HepG2 (cell line): ENCODE measurements around the gene PRR22. TPM values are rescaled to one million over a fixed set of nuclear protein-coding genes. Genes with fewer than 3 reads are reported as not detected.

Experiments used
- CHD4 ChIP-seq: fragments of 200-600 bp; sonication (generic); IDR thresholded peaks from 2 replicates; pipeline ENCODE4 v1.7.0; 2017; ENCODE audit warnings: mild to moderate bottlenecking, low read length, borderline replicate concordance
- DR1 ChIP-seq: sonication (generic); formaldehyde crosslinking; IDR thresholded peaks from 2 replicates; pipeline ENCODE4 v1.8.0; 2021; ENCODE audit warnings: mild to moderate bottlenecking, missing genetic modification reagents, inconsistent platforms
- ELF3 ChIP-seq: IDR thresholded peaks from 2 replicates; pipeline ENCODE4 v1.6.1; 2016; ENCODE audit warnings: missing genetic modification reagents, missing compliant biosample characterization
- FLYWCH1 ChIP-seq: sonication (generic); formaldehyde crosslinking; IDR thresholded peaks from 2 replicates; pipeline ENCODE4 v1.8.1; 2023; ENCODE audit warnings: mild to moderate bottlenecking, missing genetic modification reagents
- KAT2B ChIP-seq: fragments of 150-350 bp; IDR thresholded peaks from 2 replicates; pipeline ENCODE4 v1.6.1; 2014; ENCODE audit warnings: low read depth, low read length, borderline replicate concordance
- MED8 ChIP-seq: sonication (generic); formaldehyde crosslinking; IDR thresholded peaks from 2 replicates; pipeline ENCODE4 v1.8.1; 2023; ENCODE audit warnings: mild to moderate bottlenecking, missing genetic modification reagents; ENCODE audit not compliant: insufficient replicate concordance
- PCBP1 ChIP-seq: fragments of 200-400 bp; formaldehyde crosslinking; IDR thresholded peaks from 2 replicates; pipeline ENCODE4 v1.6.1; 2017; ENCODE audit warnings: mild to moderate bottlenecking, low read depth, low read length, borderline replicate concordance
- PCBP2 ChIP-seq: fragments of 200-400 bp; formaldehyde crosslinking; optimal IDR thresholded peaks from 2 replicates; pipeline ENCODE3; 2018; ENCODE audit warnings: low read length, low read depth; ENCODE audit not compliant: poor library complexity, severe bottlenecking
- RCOR2 ChIP-seq: IDR thresholded peaks from 2 replicates; pipeline ENCODE4 v1.6.1; 2016; ENCODE audit warnings: missing biosample characterization, missing genetic modification reagents
- TARDBP ChIP-seq: sonication (generic); formaldehyde crosslinking; IDR thresholded peaks from 2 replicates; pipeline ENCODE4 v1.8.0; 2022; ENCODE audit warnings: mild to moderate bottlenecking, missing genetic modification reagents
- U2AF1 ChIP-seq: fragments of 200-400 bp; formaldehyde crosslinking; optimal IDR thresholded peaks from 2 replicates; pipeline ENCODE3; 2017; ENCODE audit warnings: mild to moderate bottlenecking, low read depth, low read length
- ZBTB3 ChIP-seq: sonication (generic); formaldehyde crosslinking; IDR thresholded peaks from 2 replicates; pipeline ENCODE4 v1.4.0; 2020; ENCODE audit warnings: low read depth, mild to moderate bottlenecking, moderate library complexity, missing genetic modification reagents, borderline replicate concordance
- ZNF292 ChIP-seq: sonication (generic); formaldehyde crosslinking; IDR thresholded peaks from 2 replicates; pipeline ENCODE4 v1.8.1; 2022; ENCODE audit warnings: mild to moderate bottlenecking, low read depth, missing genetic modification reagents, borderline replicate concordance
- ZNF354B ChIP-seq: sonication (generic); formaldehyde crosslinking; IDR thresholded peaks from 2 replicates; pipeline ENCODE4 v1.8.0; 2022; ENCODE audit warnings: mild to moderate bottlenecking, missing genetic modification reagents
- ZNF546 ChIP-seq: sonication (generic); formaldehyde crosslinking; conservative IDR thresholded peaks from 2 replicates; pipeline ENCODE4 v1.8.1; 2023; ENCODE audit warnings: mild to moderate bottlenecking, missing genetic modification reagents
- ZNF615 ChIP-seq: sonication (generic); formaldehyde crosslinking; IDR thresholded peaks from 2 replicates; pipeline ENCODE4 v1.5.0; 2020; ENCODE audit warnings: mild to moderate bottlenecking, missing genetic modification reagents, borderline replicate concordance
- ZNF740 ChIP-seq: sonication (generic); formaldehyde crosslinking; IDR thresholded peaks from 2 replicates; pipeline ENCODE4 v1.4.0; 2020; ENCODE audit warnings: missing genetic modification reagents
- ZNF891 ChIP-seq: sonication (generic); formaldehyde crosslinking; IDR thresholded peaks from 2 replicates; pipeline ENCODE4 v1.5.0; 2020; ENCODE audit warnings: mild to moderate bottlenecking, missing genetic modification reagents
- ZSCAN31 ChIP-seq: sonication (generic); formaldehyde crosslinking; IDR thresholded peaks from 2 replicates; pipeline ENCODE4 v1.5.0; 2020; ENCODE audit warnings: low read depth, mild to moderate bottlenecking, missing genetic modification reagents
- polyA plus RNA-seq, 8 experiments: library from polyadenylated mRNA; depleted of rRNA in 3 of 8; stranded (reverse) in 7 of 8; unstranded in 1 of 8; fragments of >200 nt; fragmentation: Illumina TruSeq in 4 of 8; extraction: Trizol in 4 of 8; gene quantifications; 2 replicates each; pipeline versions ENCODE4 v1.2.1 to v1.2.3, GENCODE V29; 2011 to 2016; ENCODE audit warnings: low read depth in 4 of 8, missing spikeins in 1 of 8, mixed read lengths in 1 of 8; ENCODE audit not compliant: insufficient read depth in 1 of 8
- total RNA-seq, 5 experiments: library from RNA; depleted of rRNA; stranded (reverse); fragments of >200 nt; fragmentation: Illumina TruSeq; extraction: Trizol; gene quantifications; 2 replicates each; pipeline ENCODE4 v1.2.3, GENCODE V29; 2016; ENCODE audit warnings: low read depth in 1 of 5
- TF ChIP-seq, protein P1 (sequence below): sonication (generic); formaldehyde crosslinking; IDR thresholded peaks from 2 replicates; pipeline ENCODE4 v1.5.0; 2020; ENCODE audit warnings: mild to moderate bottlenecking, missing genetic modification reagents
- TF ChIP-seq, protein P2 (sequence below): IDR thresholded peaks from 2 replicates; pipeline ENCODE4 v1.6.1; 2016; ENCODE audit warnings: control low read depth
- TF ChIP-seq, protein P3 (sequence below): sonication (generic); formaldehyde crosslinking; IDR thresholded peaks from 2 replicates; pipeline ENCODE4 v1.4.0; 2020; ENCODE audit warnings: mild to moderate bottlenecking, missing genetic modification reagents
- TF ChIP-seq, protein P4 (sequence below): sonication (generic); formaldehyde crosslinking; IDR thresholded peaks from 2 replicates; pipeline ENCODE4 v1.9.0; 2022; ENCODE audit warnings: low read depth, missing genetic modification reagents

PRR22 gene
- total and polyA plus RNA-seq, 2 of the 13 experiments (the other 11 are each of a cell fraction or from before 2014, with no cell fraction given) = 0.84 to 2.3 TPM

GRCh38 chr19:5790559-5791520, 6.3 kb upstream of the PRR22 start, which contains the start of gene DUS3L (continued):
- TF ChIP-seq, protein P1, sequence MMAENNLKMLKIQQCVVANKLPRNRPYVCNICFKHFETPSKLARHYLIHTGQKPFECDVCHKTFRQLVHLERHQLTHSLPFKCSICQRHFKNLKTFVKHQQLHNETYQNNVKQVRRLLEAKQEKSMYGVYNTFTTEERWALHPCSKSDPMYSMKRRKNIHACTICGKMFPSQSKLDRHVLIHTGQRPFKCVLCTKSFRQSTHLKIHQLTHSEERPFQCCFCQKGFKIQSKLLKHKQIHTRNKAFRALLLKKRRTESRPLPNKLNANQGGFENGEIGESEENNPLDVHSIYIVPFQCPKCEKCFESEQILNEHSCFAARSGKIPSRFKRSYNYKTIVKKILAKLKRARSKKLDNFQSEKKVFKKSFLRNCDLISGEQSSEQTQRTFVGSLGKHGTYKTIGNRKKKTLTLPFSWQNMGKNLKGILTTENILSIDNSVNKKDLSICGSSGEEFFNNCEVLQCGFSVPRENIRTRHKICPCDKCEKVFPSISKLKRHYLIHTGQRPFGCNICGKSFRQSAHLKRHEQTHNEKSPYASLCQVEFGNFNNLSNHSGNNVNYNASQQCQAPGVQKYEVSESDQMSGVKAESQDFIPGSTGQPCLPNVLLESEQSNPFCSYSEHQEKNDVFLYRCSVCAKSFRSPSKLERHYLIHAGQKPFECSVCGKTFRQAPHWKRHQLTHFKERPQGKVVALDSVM (CRISPR knock-in tag) = peak; percentile 81
- TF ChIP-seq CHD4 (peak; percentile 33; the same call in 1 of the 2 replicates), ZNF354B (CRISPR knock-in tag) (no peak), ZBTB3 (peak; percentile 79; the same call in 1 of the 2 replicates), RCOR2 (no peak; the same call in 1 of the 2 replicates), ZNF546 (peak; percentile 75; the same call in 1 of the 2 replicates), PCBP2 (no peak), ELF3 (peak; percentile 64), FLYWCH1 (CRISPR knock-in tag) (no peak), KAT2B (no peak), ZNF292 (CRISPR knock-in tag) (no peak), PCBP1 (0 out of 2 replicates have a peak, but pooled peaks have one; percentile 8), ZSCAN31 (CRISPR knock-in tag) (peak; percentile 92), MED8 (peak; percentile 45), ZNF740 (CRISPR knock-in tag) (no peak), DR1 (peak; percentile 64; the same call in 1 of the 2 replicates), ZNF891 (CRISPR knock-in tag) (peak; percentile 91), U2AF1 (no peak), ZNF615 (CRISPR knock-in tag) (peak; percentile 84; the same call in 1 of the 2 replicates), TARDBP (CRISPR knock-in tag) (peak; percentile 95)
- TF ChIP-seq, protein P2, sequence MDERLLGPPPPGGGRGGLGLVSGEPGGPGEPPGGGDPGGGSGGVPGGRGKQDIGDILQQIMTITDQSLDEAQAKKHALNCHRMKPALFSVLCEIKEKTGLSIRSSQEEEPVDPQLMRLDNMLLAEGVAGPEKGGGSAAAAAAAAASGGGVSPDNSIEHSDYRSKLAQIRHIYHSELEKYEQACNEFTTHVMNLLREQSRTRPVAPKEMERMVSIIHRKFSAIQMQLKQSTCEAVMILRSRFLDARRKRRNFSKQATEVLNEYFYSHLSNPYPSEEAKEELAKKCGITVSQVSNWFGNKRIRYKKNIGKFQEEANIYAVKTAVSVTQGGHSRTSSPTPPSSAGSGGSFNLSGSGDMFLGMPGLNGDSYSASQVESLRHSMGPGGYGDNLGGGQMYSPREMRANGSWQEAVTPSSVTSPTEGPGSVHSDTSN (CRISPR knock-in tag) = no peak
- TF ChIP-seq, protein P3, sequence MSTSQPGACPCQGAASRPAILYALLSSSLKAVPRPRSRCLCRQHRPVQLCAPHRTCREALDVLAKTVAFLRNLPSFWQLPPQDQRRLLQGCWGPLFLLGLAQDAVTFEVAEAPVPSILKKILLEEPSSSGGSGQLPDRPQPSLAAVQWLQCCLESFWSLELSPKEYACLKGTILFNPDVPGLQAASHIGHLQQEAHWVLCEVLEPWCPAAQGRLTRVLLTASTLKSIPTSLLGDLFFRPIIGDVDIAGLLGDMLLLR (CRISPR knock-in tag) = peak; percentile 99
- TF ChIP-seq, protein P4, sequence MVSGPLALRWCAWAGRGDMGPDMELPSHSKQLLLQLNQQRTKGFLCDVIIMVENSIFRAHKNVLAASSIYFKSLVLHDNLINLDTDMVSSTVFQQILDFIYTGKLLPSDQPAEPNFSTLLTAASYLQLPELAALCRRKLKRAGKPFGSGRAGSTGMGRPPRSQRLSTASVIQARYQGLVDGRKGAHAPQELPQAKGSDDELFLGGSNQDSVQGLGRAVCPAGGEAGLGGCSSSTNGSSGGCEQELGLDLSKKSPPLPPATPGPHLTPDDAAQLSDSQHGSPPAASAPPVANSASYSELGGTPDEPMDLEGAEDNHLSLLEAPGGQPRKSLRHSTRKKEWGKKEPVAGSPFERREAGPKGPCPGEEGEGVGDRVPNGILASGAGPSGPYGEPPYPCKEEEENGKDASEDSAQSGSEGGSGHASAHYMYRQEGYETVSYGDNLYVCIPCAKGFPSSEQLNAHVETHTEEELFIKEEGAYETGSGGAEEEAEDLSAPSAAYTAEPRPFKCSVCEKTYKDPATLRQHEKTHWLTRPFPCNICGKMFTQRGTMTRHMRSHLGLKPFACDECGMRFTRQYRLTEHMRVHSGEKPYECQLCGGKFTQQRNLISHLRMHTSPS (CRISPR knock-in tag) = no peak
